Measurements from ENCODE around the gene NEDD8.
"Not testable (repeated sequence)": the region's sequence is repeated elsewhere in the genome, so short reads cannot be mapped to it uniquely, and the experiment has no call there.

Gene NEDD8

DNA sequence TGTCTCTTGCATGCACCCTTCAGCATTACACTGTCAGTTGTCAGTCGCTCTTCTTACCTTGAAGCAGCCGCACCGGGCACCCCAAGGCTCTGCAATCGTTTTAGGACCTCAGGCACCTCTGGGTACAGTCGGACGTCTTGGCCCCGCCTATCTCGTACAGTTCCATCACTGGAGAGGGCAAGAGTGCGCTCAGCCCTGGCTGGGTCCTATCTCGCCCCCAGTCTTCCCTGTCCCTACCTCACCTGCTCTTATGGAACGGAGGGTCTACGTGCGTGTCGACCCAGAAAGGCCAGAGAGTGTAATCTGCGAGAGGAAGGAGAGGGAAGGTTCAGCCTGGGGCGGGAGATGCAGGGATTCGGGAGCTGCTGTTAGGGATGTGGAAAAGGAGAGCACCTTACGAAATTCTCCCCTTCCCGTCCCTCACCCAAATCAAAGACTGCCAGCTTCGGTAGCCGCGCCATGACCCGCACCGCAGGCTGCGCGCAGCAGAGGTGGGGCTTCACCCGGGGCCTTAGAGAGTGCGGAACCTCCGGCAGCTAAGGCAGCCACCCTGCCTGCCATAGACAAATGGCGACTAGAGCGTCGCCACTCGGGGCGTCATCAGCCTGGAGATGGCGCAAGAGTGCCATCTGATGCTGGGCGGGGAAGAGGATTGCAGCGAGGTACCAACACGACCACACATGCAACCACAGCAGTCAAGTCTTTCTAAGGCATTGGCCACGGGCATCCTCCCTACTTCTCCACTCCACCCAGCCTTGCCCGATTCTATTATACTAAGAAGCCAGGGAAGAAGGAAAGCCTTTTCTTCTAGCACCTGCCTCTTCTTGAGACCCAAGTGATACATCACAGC lies 16.4 kb downstream of the NEDD8 start, which contains the start of gene MDP1:
Gene MDP1 (minus strand): TSS at position 572 of the 850 bp plus-strand sequence. CDS start 111 bp downstream, at position 461.
- DNase-seq (ENCODE audit: low spot score) = peak; percentile 83
- Mint-ChIP-seq H3K4me1 (ENCODE audit: low read depth) (peaks cover 25% of the 10 kb centered on the region), H3K36me3 (ENCODE audit: low read depth) (peaks cover 31% of the 10 kb centered on the region), H3K27me3 (ENCODE audit: low read depth) (no peaks in the 10 kb centered on the region), H3K4me3 (peak within 1 kb of the TSS; percentile 93), H3K9me3 (no peaks in the 10 kb centered on the region), H3K27ac (peak within 1 kb of the TSS; percentile 96)

DNA sequence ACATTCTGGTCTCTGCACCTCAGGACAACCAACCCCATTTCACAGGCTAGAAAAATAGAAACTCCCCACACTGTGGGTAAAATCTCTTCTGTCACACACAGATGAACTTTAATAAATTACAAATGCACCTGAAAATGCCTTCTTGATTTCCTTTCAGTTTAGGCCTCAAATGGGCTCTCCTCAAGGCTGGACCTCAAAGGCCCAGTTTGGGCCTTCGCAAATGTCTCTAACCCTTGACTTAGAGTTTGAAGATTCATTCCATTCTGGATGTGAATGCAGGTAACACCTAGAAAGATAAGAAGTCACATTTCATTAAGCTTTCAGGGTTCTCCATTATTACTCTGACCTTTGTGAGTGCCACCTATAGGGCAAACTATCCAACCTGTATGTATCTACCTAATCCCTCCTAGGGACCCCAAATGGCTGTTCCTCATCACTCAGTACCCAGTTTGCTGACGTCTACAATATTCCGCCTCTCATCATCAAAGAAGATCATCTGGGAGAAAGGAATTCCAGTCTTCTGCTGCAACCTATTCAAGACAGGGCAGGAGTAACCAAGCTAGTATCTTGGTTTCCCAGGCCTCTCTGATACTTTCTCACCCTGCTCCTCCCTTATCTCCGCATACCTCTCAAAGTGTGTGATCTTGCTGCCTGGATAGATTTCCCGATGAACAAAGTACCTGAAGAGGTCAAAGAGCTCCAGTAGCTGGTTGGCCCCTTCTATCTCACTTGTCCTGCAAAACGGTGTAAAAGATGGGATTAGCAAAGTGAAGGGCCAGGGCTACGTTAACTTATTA lies 18.1 kb downstream of the NEDD8 start:
- Mint-ChIP-seq H3K4me1 (ENCODE audit: low read depth) (peaks cover 29% of the 10 kb centered on the region), H3K36me3 (ENCODE audit: low read depth) (peaks cover 43% of the 10 kb centered on the region), H3K9me3 (no peaks in the 10 kb centered on the region), H3K4me3 (peak overlapping the region; percentile 87), H3K27ac (peak overlapping the region; percentile 96), H3K27me3 (ENCODE audit: low read depth) (no peaks in the 10 kb centered on the region)
- no peak for DNase-seq (ENCODE audit: low spot score)

DNA sequence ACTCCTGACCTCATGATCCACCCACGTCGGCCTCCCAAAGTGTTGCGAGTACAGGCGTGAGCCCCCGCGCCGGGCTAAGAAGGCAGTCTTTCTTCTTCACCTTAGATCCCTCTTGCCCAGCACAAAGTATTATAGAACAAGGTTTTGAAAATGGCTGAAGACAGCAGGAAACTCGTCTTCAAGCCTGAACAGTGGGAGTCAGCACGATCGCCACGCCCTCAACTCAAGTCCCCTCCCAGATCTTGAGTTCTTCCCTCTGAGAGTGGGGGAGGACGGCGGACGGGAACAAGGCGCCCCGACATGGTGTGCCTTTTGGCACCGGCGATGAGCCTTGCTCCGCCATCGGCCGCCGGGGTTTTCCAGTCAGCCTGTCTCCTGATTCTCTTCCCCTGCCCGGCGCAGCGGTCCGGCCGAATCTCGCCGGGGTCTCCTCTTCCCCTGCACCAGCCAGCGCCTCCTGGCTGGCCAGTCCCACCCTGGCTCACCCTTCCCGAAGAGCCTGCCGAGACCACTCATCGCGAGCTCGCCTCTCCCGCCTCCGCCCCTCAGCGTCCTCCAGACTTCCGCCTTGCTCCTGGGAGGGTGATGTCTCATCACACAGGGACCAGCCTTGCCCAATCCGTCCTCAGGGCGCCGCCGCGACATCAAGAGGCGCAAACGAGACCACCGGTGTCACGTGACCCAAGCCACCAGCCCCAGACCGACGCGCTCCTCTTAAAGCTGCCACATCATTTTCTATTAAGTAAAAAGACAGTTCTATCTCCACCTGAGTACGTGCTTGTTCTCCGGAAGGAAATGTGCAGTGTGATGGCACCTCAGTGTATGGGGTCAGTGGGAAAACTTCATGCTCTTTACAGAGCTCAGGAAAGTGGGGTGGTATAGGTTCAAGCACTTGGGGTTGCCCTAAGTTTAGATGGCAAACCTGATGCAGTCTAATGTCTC lies 19.0 kb downstream of the NEDD8 start, which contains the start of gene CHMP4A:
Gene CHMP4A (minus strand): TSS at position 565 of the 942 bp plus-strand sequence. CDS start 49 bp downstream, at position 516.
- DNase-seq (ENCODE audit: low spot score) = peak; percentile 96
- peak within 1 kb of the TSS; percentile 96 for H3K27ac Mint-ChIP-seq
- no peaks in the 10 kb centered on the region for H3K9me3 Mint-ChIP-seq
- peak within 1 kb of the TSS; percentile 87 for H3K4me3 Mint-ChIP-seq
- no peaks in the 10 kb centered on the region for H3K27me3 Mint-ChIP-seq (ENCODE audit: low read depth)
- peaks cover 47% of the 10 kb centered on the region for H3K36me3 Mint-ChIP-seq (ENCODE audit: low read depth)
- peaks cover 29% of the 10 kb centered on the region for H3K4me1 Mint-ChIP-seq (ENCODE audit: low read depth)

DNA sequence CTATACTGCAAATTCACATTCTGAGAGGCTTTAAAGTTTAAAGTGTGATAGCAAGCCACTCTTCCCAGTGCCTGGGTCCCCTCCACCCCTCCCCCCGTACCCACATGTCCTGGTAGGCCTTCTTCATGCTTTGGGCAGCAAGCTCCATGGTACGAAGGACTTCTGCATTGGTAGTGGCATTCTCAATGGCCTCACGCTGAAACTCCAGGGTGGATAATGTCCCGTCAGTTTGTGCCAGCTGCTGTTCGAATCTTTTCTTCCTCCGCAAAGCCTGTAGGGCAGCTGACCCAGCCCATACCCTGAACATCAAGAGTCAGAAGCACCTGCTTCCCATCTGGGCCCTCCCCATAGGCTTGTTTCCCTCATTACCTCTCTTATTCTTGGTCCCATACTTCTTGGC lies 20.9 kb downstream of the NEDD8 start:
- Mint-ChIP-seq H3K27me3 (ENCODE audit: low read depth) (no peaks in the 10 kb centered on the region), H3K4me1 (ENCODE audit: low read depth) (peaks cover 26% of the 10 kb centered on the region), H3K4me3 (peak overlapping the region; percentile 87), H3K27ac (peak overlapping the region; percentile 96), H3K36me3 (ENCODE audit: low read depth) (peaks cover 54% of the 10 kb centered on the region), H3K9me3 (no peaks in the 10 kb centered on the region)
- no peak for DNase-seq (ENCODE audit: low spot score)

DNA sequence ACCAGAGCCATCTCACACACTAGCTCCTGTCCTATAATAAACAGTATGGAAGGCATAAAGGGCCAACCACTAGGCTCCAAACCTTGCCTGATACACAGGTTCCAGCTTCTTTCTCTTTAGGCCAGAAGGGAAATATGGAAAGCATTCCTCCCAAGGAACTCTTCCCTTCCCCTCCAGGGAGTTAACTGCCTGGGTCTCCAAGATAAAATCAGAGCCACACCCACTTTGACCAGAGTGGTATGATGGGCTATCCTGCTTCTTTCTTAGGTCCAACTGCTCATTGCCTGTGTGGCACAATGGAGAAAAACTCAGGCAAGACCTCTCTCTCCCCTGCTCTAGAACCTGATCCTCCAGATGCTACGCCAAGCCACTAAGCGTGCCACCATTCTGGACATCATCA lies 24.5 kb downstream of the NEDD8 start:
- Mint-ChIP-seq H3K36me3 (ENCODE audit: low read depth) (peaks cover 62% of the 10 kb centered on the region), H3K27ac (no peak overlapping the region), H3K4me1 (ENCODE audit: low read depth) (peaks cover 10% of the 10 kb centered on the region), H3K4me3 (no peak overlapping the region), H3K9me3 (peaks cover 5% of the 10 kb centered on the region), H3K27me3 (ENCODE audit: low read depth) (no peaks in the 10 kb centered on the region)
- DNase-seq (ENCODE audit: low spot score) = no peak

DNA sequence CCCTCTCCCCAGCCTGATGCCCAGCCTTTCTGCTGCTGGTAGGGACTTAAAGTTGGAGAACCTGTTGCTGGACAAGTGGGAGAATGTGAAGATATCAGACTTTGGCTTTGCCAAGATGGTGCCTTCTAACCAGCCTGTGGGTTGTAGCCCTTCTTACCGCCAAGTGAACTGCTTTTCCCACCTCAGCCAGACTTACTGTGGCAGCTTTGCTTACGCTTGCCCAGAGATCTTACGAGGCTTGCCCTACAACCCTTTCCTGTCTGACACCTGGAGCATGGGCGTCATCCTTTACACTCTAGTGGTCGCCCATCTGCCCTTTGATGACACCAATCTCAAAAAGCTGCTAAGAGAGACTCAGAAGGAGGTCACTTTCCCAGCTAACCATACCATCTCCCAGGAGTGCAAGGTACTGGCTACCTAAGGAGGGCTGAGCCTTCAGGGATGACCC lies 25.0 kb downstream of the NEDD8 start:
- DNase-seq (ENCODE audit: low spot score) = no peak
- peaks cover 6% of the 10 kb centered on the region for H3K9me3 Mint-ChIP-seq
- no peaks in the 10 kb centered on the region for H3K27me3 Mint-ChIP-seq (ENCODE audit: low read depth)
- H3K27ac Mint-ChIP-seq = no peak overlapping the region
- H3K4me1 Mint-ChIP-seq (ENCODE audit: low read depth) = peaks cover 10% of the 10 kb centered on the region
- H3K4me3 Mint-ChIP-seq = no peak overlapping the region
- peaks cover 67% of the 10 kb centered on the region for H3K36me3 Mint-ChIP-seq (ENCODE audit: low read depth)

DNA sequence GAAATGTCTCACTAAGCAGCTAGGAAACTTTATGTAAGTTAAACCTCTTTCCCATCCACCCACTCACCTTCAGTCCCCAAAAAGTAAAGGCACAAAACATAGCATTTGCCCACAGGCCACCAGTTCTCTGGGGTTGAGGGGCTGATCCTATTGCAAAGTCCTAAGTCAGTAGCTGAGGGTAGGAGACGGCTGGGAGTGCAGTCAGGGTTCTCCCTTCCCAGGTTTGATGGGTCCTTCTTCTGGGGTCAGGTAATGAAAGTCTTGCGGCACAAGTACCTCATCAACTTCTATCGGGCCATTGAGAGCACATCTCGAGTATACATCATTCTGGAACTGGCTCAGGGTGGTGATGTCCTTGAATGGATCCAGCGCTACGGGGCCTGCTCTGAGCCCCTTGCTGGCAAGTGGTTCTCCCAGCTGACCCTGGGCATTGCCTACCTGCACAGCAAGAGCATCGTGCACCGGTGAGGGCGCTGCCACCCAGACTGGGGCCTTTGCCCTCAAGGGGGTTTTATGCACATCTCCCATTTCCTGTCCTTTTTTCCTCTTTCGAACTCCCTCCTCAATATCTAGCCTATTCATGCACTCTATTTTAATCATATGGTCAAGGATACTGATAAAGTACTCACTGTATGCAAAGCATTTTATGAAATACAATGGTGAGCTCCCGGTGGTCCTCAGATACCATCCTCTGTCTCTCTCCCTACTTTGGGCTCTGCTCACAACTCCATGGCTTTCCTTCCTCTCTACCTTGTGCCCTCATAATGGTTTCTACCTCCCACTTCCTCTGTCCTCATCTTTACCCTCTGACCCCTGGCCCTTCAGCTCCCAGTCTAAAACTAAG lies 25.7 kb downstream of the NEDD8 start:
- Mint-ChIP-seq H3K9me3 (peaks cover 9% of the 10 kb centered on the region), H3K36me3 (ENCODE audit: low read depth) (peaks cover 69% of the 10 kb centered on the region), H3K4me1 (ENCODE audit: low read depth) (peaks cover 6% of the 10 kb centered on the region), H3K4me3 (no peak overlapping the region), H3K27me3 (ENCODE audit: low read depth) (no peaks in the 10 kb centered on the region), H3K27ac (no peak overlapping the region)
- DNase-seq (ENCODE audit: low spot score) = no peak

DNA sequence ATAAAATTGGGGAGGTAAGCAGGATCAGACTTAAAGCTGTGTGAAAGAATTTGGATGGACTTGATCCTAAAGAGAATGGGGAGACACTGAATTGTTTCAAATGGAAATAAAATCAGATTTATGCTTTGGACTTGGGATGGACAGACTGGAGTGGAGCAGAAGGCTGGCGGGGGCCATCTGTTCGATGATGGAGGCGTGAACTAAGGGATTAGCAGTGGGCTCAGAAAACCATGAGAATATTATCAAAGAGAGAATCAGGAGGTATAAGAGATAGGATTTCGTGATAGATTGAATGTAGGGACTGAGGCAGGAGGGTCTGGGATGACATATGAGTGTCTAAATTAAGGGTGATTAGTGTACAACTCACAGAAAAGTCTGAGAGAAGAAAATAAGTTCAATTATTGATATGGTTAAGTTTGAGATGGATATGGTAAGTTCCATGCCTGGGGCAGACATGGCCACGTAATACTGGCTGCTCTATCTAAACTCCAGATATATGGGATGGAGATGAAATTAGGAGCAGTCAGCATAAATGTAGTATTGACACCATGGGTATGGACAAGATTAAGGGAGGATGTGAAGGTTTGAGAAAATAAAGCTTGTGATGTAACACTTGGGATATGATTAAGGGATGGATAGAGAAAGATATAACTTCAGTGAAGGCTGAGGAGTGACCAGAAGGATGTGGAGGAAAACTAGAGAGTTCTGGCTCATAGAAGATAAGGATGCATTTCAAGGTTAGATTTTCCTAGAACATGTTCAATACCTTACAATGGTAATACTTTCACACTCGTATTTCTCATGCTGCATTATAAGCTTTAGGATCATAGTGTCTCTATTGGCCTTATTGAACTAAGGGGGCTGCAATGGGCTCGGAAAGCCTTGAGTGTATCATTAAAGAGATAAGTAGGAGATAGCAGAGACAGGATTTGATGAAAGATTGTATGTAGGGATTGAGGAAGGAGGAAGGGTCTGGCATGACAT lies 27.7 kb downstream of the NEDD8 start:
- H3K27me3 Mint-ChIP-seq (ENCODE audit: low read depth) = no peaks in the 10 kb centered on the region
- H3K36me3 Mint-ChIP-seq (ENCODE audit: low read depth) = peaks cover 67% of the 10 kb centered on the region
- DNase-seq (ENCODE audit: low spot score) = no peak
- H3K27ac Mint-ChIP-seq = peak overlapping the region; percentile 2
- peaks cover 12% of the 10 kb centered on the region for H3K9me3 Mint-ChIP-seq
- no peak overlapping the region for H3K4me3 Mint-ChIP-seq
- H3K4me1 Mint-ChIP-seq (ENCODE audit: low read depth) = no peaks in the 10 kb centered on the region

DNA sequence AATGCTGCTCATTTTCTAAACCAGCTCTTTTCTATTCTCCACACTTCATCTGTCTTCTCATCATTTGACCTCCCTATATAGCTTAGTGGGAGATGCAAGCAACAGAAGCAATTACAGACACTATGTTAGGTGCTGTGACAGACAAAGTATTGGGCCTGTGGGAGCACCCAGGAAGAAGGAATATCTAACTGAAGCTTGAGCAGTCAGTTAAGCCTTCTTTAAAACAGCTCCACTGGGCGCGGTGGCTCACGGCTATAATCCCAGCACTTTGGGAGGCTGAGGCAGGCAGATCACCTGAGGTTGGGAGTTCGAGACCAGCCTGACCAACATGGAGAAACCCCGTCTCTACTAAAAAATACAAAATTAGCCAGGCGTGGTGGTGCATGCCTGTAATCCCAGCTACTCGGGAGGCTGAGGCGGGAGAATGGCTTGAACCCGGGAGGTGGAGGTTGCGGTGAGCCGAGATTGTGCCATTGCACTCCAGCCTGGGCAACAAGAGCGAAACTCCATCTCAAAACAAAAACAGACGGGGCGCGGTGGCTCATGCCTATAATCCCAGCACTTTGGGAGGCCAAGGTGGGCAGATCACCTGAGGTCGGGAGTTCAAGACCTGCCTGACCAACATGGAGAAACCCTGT lies 28.8 kb downstream of the NEDD8 start:
- H3K27ac Mint-ChIP-seq; H3K4me3 Mint-ChIP-seq; DNase-seq (ENCODE audit: low spot score); H3K4me1 Mint-ChIP-seq (ENCODE audit: low read depth); H3K27me3 Mint-ChIP-seq (ENCODE audit: low read depth): not testable (repeated sequence)
- Mint-ChIP-seq H3K36me3 (ENCODE audit: low read depth) (peaks cover 71% of the 10 kb centered on the region), H3K9me3 (peaks cover 12% of the 10 kb centered on the region)

DNA sequence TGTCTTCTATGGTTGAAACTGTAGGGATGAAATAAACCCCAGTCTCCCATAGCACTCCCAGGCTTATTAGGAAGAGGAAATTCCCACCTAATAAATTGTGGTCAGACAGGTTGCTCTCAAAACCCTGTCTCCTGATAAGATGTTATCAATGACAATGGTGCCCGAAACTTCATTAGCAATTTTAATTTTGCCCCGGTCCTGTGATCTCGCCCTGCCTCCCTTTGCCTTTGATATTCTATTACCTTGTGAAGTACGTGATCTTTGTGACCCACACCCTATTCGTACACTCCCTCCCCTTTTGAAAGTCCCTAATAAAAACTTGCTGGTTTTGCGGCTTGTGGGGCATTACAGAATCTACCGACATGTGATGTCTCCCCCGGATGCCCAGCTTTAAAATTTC lies 29.6 kb downstream of the NEDD8 start:
- Mint-ChIP-seq H3K9me3 (peaks cover 12% of the 10 kb centered on the region), H3K36me3 (ENCODE audit: low read depth) (peaks cover 63% of the 10 kb centered on the region)
- not testable (repeated sequence) for DNase-seq (ENCODE audit: low spot score); H3K27me3 Mint-ChIP-seq (ENCODE audit: low read depth); H3K4me3 Mint-ChIP-seq; H3K27ac Mint-ChIP-seq; H3K4me1 Mint-ChIP-seq (ENCODE audit: low read depth)

DNA sequence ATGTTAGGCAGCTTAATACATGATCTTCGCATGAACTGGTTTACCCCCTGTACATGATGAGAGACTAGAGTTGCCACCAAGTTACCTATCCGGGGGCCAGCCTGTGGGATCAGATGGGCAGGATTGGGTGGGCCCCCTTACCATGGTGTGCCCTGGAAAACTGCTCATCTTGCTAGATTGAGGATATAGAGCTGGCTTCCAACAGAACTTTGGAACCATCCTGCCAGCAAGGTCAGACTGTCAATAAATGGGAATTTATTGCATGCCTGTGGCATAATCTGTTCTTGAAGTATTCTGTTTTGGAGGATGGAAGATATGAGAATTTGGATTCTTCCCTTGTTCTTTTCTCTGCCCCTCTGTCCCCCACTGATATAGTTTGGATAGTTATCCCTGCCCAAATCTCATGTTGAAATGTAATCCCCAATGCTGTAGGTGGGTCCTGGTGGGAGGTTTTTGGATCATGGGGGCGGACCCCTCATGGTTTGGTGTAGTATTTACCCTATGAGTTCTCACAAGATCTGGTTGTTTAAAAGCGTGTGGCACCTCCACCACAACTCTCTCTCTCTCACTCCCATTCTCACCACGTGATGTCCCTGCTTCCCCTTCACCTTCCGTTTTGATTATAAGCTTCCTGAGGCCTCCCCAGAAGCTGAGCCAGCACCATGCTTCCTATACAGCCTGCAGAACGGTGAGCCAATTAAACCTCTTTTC lies 33.2 kb downstream of the NEDD8 start:
- Mint-ChIP-seq H3K4me3 (peak overlapping the region; percentile 33), H3K36me3 (ENCODE audit: low read depth) (peaks cover 51% of the 10 kb centered on the region)

More for the DNA sequence above, 33.2 kb downstream of the NEDD8 start:
- peaks cover 29% of the 10 kb centered on the region for H3K4me1 Mint-ChIP-seq (ENCODE audit: low read depth)
- peaks cover 12% of the 10 kb centered on the region for H3K9me3 Mint-ChIP-seq
- H3K27ac Mint-ChIP-seq = peak overlapping the region; percentile 68
- DNase-seq (ENCODE audit: low spot score) = no peak
- H3K27me3 Mint-ChIP-seq (ENCODE audit: low read depth) = no peaks in the 10 kb centered on the region

Measured in T-helper 2 cell treated with Interferon-gamma antibody and Interleukin-4, amounts not matched to agents 5 μg/mL and 100 μg/mL, for 36 hours (primary cell).